ENCODE results near the gene BARD1. TPM values are rescaled to one million over a fixed set of nuclear protein-coding genes. Genes with fewer than 3 reads are reported as not detected.
"Not testable (repeated sequence)": the region's sequence is repeated elsewhere in the genome, so short reads cannot be mapped to it uniquely, and the experiment has no call there.

BARD1 gene
- total RNA-seq, 1 donor from 2014 or later: 27.8 TPM

DNA sequence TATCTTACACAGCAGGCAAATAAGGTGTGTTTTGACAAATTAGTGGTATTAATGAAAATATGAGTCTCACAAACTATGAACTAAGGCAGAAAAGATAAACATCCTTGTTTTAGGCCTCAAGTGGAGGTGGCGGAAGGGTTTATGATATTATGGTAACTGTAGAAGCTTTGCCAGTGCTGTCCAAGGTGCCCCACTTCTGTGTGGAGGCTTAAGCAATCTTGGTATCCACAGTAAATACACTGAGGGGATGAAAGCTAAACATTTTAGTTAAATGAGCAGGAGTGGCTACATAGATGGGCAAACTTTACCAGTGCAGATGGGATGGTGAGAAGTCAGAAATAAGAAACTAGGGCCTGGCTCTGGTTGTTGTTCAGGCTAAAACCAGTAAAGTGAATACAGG, 84.7 kb downstream of the BARD1 start:
- Mint-ChIP-seq H3K27me3 (no peaks in the 10 kb centered on the region), H3K4me3 (ENCODE audit: low read depth) (no peak overlapping the region), H3K36me3 (ENCODE audit: insufficient read depth) (peaks cover 23% of the 10 kb centered on the region), H3K9me3 (ENCODE audit: low read depth) (peaks cover 17% of the 10 kb centered on the region), H3K4me1 (ENCODE audit: low read depth) (no peaks in the 10 kb centered on the region), H3K27ac (no peak overlapping the region)
- DNase-seq (ENCODE audit: low spot score, unreplicated experiment): no peak
- TF ChIP-seq, protein P1, sequence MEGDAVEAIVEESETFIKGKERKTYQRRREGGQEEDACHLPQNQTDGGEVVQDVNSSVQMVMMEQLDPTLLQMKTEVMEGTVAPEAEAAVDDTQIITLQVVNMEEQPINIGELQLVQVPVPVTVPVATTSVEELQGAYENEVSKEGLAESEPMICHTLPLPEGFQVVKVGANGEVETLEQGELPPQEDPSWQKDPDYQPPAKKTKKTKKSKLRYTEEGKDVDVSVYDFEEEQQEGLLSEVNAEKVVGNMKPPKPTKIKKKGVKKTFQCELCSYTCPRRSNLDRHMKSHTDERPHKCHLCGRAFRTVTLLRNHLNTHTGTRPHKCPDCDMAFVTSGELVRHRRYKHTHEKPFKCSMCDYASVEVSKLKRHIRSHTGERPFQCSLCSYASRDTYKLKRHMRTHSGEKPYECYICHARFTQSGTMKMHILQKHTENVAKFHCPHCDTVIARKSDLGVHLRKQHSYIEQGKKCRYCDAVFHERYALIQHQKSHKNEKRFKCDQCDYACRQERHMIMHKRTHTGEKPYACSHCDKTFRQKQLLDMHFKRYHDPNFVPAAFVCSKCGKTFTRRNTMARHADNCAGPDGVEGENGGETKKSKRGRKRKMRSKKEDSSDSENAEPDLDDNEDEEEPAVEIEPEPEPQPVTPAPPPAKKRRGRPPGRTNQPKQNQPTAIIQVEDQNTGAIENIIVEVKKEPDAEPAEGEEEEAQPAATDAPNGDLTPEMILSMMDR (IDR thresholded peaks at IDR 0.05; ENCODE audit: unreplicated experiment): no peak

DNA sequence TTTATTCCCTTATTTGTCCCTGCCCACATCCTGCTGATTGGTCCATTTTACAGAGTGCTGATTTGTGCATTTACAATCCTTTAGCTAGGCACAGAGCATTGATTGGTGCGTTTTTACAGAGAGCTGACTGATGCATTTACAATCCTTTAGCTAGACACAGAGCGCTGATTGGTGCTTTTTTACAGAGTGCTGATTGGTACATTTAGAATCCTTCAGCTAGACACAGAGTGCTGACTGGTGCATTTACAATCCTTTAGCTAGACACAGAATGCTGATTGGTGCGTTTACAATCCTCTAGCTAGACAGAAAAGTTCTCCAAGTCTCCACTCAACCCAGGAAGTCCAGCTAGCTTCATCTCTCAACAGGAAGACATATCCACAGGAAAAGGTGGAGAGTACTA, 91.6 kb downstream of the BARD1 start:
- not testable (repeated sequence) for H3K27ac Mint-ChIP-seq; H3K4me3 Mint-ChIP-seq (ENCODE audit: low read depth); H3K4me1 Mint-ChIP-seq (ENCODE audit: low read depth); DNase-seq (ENCODE audit: low spot score, unreplicated experiment); H3K27me3 Mint-ChIP-seq
- peaks cover 25% of the 10 kb centered on the region for H3K36me3 Mint-ChIP-seq (ENCODE audit: insufficient read depth)
- peaks cover 27% of the 10 kb centered on the region for H3K9me3 Mint-ChIP-seq (ENCODE audit: low read depth)

DNA sequence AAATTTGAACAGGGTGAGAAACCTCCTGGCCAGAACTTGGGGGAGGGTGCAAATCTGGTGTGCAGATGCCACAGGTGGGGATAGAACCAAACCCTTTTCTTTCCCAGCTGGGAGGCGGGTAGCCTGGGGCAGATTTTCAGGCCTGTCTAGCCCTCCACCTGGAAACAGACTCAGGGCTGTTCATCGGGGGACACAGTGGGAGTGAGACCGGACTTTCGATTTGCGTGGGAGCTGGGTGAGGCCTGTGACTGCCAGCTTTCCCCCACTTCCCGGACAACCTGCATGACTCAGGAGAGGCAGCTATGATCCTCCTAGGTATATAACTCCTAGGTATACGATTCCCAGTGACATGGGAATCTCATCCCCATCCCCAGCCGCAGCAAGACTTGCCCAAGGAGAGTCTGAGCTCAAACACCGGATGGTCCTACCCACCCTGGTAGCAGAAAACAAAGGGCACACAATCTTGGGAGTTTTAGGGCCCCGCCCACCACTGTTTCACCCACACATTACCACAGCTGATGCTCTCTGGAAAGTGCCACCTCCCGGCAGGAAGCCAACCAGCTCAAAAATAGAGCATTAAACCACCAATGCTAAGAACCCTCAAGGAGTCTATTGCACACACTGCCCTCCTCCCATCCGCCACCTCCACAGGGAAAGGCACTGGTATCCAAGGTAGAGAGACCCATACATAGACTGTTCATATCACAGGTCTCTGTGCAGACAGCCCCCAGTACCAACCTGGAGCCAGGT, 92.5 kb downstream of the BARD1 start:
- H3K27me3 Mint-ChIP-seq: no peaks in the 10 kb centered on the region
- no peak overlapping the region for H3K27ac Mint-ChIP-seq
- H3K9me3 Mint-ChIP-seq (ENCODE audit: low read depth): peaks cover 27% of the 10 kb centered on the region
- peaks cover 25% of the 10 kb centered on the region for H3K36me3 Mint-ChIP-seq (ENCODE audit: insufficient read depth)
- TF ChIP-seq, protein P1 (IDR thresholded peaks at IDR 0.05; ENCODE audit: unreplicated experiment): no peak
- H3K4me3 Mint-ChIP-seq (ENCODE audit: low read depth): no peak overlapping the region
- H3K4me1 Mint-ChIP-seq (ENCODE audit: low read depth): no peaks in the 10 kb centered on the region
- no peak for DNase-seq (ENCODE audit: low spot score, unreplicated experiment)

DNA sequence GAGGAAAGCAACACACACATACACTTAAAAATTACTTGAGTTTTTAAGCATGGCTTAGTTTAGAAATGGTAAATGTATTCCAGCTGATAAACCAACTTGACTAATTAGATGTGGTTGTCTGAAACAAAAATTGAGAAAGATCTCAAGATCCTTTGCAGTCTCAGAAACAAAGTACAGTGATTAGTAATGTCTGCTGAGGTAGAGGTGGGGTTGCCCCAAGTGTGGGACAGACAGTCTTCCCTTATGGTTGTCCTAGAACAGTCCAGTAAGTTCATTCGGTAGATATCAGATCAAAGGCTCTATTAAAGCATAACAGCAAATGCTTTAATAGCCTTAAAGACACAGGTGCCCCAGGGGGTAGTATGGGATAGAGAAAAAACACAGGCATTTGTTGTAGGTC, 94.5 kb downstream of the BARD1 start:
- peaks cover 15% of the 10 kb centered on the region for H3K9me3 Mint-ChIP-seq (ENCODE audit: low read depth)
- peaks cover 20% of the 10 kb centered on the region for H3K36me3 Mint-ChIP-seq (ENCODE audit: insufficient read depth)
- no peak overlapping the region for H3K27ac Mint-ChIP-seq
- no peaks in the 10 kb centered on the region for H3K4me1 Mint-ChIP-seq (ENCODE audit: low read depth)
- H3K4me3 Mint-ChIP-seq (ENCODE audit: low read depth): no peak overlapping the region
- no peaks in the 10 kb centered on the region for H3K27me3 Mint-ChIP-seq
- TF ChIP-seq, protein P1 (IDR thresholded peaks at IDR 0.05; ENCODE audit: unreplicated experiment): no peak
- DNase-seq (ENCODE audit: low spot score, unreplicated experiment): no peak

DNA sequence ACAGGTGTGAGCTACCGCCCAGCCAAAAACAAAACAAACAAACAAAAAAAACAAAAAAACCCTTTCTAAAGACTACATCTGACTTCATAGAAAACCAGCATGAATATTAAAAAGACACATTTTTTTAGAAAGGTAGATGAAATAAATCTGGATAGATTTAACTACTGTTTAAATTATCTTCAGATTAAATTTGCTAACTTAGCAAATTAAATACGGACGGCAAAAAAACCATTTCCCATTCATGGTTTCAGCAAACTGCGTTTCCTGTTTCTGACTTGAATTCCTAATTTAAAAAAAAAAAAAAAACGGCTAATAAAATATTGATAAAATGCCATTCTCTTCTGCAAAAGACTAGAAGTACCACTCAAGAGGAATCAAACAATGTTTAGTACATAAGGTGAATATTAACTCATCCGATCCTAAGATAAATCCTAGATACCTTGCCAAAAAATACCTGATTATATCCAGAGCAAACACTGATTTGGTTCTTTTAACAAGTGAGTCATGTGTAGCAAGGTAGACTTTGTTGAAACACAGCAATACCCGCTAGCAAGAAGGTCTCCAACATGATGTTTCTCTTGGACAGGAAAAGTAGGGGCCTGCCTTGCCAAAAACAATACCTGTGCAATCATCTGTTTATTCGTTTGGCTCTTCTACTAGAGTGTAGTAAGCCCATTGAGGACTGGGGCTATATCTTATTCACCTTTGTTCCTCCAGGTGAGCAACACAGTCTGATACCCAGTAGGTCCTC, 96.2 kb downstream of the BARD1 start:
- Mint-ChIP-seq H3K9me3 (ENCODE audit: low read depth) (peaks cover 8% of the 10 kb centered on the region), H3K4me3 (ENCODE audit: low read depth) (no peak overlapping the region), H3K36me3 (ENCODE audit: insufficient read depth) (peaks cover 12% of the 10 kb centered on the region), H3K27me3 (no peaks in the 10 kb centered on the region), H3K27ac (no peak overlapping the region), H3K4me1 (ENCODE audit: low read depth) (no peaks in the 10 kb centered on the region)
- TF ChIP-seq, protein P1 (IDR thresholded peaks at IDR 0.05; ENCODE audit: unreplicated experiment): no peak
- DNase-seq (ENCODE audit: low spot score, unreplicated experiment): no peak

All from progenitor cell of endocrine pancreas (in vitro differentiated cells).